Ovary (tissue), 3 donors: ENCODE results near the gene KIF13A.

Experiments used
- POLR2A ChIP-seq: fragments of 450-650 bp; IDR thresholded peaks from one replicate; pipeline ENCODE4 v1.6.1; 2017; ENCODE audit warnings: antibody characterized with exemption, mild to moderate bottlenecking, moderate library complexity
- TF ChIP-seq, protein P1 (sequence below), 3 donors: fragments of 450-650 bp in 2 of 3; fragments of 200-600 bp in 1 of 3; IDR thresholded peaks; one replicate each; pipeline versions ENCODE4 v1.5.1 to v1.8.0; 2016 to 2022; ENCODE audit warnings: antibody characterized with exemption in 3 of 3, mild to moderate bottlenecking in 1 of 3
- donor health status: DM: no; HTN: no; CAD: no.

DNA sequence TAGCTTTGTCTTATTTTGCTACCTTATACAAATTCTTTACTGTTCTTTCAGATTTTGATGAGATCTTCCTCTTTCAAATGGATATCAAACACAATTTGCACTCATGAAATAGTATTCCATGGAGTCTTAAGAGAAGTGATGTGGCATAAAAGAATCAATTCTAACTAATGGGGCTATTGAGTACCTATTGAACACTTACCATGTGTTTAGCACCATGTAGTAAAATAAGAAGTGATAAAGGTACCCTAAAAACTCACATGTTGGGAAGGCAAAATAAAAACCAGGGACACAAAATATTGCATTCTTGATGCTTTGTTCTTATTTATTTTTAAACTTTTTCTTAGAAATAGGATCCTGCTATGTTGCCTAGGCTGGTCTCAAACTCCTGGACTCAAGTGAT lies 56.2 kb downstream of the KIF13A start:
- TF ChIP-seq, protein P1, sequence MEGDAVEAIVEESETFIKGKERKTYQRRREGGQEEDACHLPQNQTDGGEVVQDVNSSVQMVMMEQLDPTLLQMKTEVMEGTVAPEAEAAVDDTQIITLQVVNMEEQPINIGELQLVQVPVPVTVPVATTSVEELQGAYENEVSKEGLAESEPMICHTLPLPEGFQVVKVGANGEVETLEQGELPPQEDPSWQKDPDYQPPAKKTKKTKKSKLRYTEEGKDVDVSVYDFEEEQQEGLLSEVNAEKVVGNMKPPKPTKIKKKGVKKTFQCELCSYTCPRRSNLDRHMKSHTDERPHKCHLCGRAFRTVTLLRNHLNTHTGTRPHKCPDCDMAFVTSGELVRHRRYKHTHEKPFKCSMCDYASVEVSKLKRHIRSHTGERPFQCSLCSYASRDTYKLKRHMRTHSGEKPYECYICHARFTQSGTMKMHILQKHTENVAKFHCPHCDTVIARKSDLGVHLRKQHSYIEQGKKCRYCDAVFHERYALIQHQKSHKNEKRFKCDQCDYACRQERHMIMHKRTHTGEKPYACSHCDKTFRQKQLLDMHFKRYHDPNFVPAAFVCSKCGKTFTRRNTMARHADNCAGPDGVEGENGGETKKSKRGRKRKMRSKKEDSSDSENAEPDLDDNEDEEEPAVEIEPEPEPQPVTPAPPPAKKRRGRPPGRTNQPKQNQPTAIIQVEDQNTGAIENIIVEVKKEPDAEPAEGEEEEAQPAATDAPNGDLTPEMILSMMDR (IDR thresholded peaks at IDR 0.05): no peak
- TF ChIP-seq POLR2A: no peak
